M059J (cell line): ENCODE data around the gene ZNF385C. TPM values are rescaled to one million over a fixed set of nuclear protein-coding genes. Genes with fewer than 3 reads are reported as not detected.

Experiments used
- DNase-seq: peaks from one replicate; pipeline ENCODE4 v3.0.0-alpha.2; 2012; ENCODE audit warnings: low read depth
- total RNA-seq: library from RNA; depleted of rRNA; stranded (reverse); fragments of >200 nt; shearing (Covaris generic); gene quantifications from 2 replicates; pipeline ENCODE4 v1.2.3, GENCODE V29; 2014

ZNF385C gene
- total RNA-seq, 1 experiment from 2014 or later, result not detected

DNA sequence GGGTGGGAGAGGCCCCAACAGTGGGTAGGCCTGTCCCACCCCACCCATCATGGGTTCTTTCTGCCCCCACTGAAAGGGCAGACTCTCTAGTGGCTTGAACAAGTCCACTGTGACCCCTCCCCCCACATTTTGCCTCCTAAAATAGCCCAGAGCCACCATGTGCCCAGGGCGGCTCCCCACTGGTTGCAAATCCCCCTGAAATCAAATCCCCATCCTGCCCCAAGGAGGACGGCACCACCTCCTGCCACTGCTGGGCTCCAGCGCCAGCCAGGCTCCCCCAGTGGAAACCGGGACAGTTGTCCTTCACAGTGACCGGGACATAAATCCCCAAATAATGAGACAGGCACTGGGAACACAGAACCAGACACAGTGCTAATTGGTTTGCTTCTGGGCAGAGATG, 20.5 kb downstream of the ZNF385C start:
- DNase-seq, result no peak

DNA sequence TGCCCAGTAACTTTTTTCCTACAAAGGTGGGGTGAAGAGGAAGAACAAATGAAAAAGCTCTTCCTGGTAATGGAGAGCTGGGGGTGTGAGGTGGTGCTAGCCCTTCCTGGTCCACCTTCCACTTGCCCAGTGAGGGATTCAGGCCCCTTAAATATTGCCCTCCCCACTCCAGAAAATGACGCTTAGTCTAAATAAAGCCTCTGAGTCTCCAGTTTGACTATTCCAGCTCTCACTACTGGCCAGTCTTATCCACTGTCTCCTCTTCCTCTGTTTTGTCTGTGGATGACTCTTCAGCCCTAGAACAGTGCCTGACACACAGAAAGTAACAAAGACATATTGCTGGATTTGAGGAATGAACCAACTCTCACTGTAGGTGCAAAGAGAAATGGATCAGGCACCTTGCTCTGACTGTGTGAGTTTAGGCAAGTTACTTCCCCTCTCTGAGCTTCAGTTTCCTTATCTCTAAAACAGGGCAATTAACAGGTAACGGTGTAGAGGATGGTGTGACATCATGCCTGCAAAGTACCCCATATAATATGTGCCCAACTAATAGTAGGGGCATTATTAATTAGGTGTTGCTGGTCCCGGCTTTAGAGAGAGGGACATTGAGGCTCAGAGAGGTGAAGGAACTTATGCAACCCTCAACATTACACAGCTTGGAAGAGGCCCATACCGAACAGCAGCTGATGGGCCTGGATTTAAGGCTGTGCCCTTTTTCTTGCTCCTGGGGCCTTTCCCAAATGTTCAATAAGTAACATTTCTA, 21.3 kb downstream of the ZNF385C start:
- no peak for DNase-seq

DNA sequence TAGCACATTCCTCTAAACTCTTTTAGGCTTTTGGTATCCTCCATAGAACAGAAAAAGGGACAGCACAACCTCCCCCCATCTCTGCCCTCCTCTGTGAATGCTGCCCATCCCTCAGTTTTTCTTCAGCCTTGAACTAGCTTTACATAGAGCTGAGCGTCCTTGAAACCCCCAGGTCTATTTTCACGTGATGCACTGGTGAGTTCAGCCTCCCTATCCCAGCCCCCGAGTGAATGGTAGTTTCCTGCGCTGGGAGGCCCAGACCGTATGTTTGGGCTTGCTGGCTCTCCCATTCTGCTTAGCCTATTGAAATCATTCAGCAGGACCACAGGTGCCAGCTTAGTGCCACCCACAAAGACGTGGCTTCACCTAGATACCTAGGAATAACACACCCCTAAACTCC, 22.5 kb downstream of the ZNF385C start:
- DNase-seq, result no peak

DNA sequence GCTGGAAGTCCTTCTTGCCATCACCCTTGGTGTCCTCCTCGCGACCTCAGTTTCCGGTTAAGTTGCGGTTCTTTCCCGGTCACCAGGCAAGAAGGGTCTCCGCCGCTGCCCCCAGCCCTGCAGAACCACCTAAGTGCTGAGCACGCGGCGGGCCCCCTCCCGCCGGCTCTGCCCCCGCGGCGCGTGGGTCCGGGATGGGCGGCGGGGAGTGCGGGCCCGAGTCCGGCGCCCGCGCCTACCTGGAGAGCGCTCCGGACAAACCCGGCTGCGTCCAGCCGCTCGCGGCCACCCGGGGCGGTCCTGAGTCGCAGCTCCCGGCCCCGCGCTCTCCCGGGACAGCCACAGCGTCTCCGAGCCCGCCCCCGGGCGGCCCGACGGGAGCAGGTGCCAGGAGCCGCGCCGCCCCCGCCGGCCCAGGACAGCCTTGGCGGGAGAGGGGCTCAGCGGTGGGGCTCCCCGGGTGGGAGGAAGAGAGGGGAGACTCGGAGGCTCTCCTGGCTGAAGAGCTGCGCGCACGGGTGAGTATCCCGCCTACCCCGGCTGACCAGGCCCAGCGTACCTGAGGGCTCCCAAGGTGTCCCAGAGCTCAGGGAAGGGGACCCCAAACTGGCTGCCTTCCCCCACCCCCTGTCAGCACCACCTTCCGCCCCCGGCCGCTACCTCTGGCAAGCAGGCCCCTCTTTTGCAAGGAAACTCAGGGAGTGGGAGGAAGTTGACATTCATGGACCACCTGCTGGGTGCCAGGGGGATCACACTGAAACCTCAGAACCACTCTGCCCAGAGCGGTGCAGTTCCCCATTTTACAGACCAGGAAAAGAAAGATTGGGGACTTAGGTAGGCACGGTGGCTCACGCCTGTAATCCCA, 25.7 kb downstream of the ZNF385C start:
- no peak for DNase-seq

DNA sequence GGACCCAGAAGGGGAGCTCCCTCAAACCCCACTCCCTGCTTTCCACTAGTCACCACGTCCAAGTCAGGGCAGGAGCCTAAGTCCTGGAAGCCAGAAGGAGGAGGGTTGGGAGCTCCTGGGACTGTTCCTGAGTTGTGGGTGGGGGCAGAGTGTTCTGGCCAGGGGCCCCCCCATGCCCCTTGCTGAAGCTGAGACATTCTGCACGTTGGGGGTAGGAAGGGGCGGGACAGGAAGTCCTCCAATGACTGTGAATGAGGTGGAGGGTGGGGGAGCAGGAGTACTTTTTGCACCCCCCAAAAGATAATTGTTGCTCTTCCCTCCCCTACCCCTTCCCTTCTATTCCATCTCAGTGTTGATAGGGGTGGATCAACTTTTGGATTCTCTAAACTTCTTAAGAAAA, 26.5 kb downstream of the ZNF385C start:
- no peak for DNase-seq

DNA sequence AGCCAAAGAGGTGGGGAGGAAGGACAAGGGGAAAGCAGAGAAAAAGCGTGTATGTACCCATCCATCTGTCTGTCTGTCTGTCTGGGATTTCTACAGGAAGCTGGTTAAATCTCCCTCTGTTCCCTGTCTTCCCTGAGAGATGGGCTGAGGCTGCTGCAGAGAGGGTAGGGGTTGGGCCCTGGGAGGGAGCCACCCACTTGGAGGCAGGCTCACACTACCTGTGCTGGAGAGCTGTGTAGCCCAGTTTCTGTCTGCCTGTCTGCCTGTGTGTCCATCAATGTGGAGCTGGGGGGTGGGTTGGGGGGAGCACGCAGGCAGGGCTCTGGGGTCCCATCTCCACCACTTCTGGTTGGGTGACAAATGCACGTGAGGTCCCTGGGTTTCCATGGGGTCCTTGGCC, 29.3 kb downstream of the ZNF385C start:
- DNase-seq, result no peak

DNA sequence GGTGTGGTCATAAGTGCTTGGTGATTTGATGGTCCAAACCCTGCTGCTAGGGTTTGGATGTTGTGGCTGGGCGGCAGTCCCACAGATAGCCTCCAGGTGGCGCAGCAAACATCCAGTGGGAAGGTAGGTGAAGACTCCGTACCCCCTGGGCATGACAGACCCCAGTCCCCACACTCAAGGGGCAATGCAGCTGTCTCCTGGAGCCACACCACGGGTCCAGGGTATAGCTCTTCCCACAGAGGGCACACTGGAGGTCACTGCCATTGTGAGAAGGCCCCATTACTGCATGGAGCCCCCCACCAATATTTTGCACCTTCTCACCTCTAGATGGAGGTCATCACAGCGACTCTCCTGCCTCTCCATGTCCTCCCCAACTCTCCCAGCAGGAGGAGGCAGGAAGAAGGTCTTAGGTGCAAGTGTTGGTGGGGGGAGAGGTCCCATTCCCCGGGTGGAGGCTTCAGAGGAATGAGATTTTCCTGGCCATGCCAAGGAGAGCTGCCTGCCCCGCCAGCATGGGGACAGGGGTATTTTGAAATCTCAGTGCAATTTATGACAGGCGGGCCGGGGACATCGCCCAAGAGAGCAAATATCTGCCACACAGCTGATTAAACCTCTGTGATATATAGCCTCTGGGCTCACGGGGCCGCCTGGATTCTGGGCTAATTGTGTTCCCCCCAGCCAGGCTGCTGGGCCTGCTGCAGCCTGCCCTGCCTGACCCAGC, 30.7 kb downstream of the ZNF385C start:
- DNase-seq, result peak; percentile 38

DNA sequence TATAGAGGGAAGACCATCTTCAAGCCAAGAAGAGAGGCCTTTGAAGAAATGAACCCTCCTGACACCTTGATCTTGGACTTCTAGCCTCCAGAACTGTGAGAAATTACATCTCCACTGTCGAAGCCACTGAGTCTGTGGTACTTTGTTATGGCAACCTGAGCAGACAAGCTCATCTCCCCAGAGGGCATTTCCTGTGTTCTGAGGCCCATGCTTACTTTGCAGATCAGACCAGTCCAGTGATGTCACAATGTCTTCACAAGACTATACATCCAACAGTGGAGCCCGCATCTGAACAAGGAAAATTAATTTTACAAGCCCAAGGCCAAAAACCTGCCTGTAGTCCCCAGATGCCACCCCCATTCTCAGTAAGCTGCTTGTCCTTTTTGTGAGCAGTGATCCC, 33.1 kb downstream of the ZNF385C start:
- DNase-seq, result peak; percentile 48

DNA sequence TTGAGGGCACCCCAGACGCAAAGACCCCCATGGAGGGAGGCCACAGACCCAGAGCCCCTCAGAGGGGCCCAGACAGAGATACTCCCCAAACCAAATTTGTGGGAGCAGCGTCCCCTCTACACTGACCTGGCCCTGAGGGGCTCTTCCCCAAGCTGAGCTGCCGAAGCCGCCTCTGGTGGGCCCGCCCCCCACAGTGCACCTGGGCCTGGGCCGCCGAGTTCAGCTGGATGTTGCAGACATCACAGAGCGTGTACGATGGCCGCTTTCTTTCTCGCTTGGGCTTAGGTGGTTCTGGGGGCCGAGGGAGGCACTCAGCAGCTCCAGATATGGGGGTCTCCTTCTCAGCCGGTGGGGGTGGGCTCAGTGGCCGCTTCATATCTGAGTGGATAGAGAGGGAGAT, 35.6 kb downstream of the ZNF385C start:
- DNase-seq, result no peak

DNA sequence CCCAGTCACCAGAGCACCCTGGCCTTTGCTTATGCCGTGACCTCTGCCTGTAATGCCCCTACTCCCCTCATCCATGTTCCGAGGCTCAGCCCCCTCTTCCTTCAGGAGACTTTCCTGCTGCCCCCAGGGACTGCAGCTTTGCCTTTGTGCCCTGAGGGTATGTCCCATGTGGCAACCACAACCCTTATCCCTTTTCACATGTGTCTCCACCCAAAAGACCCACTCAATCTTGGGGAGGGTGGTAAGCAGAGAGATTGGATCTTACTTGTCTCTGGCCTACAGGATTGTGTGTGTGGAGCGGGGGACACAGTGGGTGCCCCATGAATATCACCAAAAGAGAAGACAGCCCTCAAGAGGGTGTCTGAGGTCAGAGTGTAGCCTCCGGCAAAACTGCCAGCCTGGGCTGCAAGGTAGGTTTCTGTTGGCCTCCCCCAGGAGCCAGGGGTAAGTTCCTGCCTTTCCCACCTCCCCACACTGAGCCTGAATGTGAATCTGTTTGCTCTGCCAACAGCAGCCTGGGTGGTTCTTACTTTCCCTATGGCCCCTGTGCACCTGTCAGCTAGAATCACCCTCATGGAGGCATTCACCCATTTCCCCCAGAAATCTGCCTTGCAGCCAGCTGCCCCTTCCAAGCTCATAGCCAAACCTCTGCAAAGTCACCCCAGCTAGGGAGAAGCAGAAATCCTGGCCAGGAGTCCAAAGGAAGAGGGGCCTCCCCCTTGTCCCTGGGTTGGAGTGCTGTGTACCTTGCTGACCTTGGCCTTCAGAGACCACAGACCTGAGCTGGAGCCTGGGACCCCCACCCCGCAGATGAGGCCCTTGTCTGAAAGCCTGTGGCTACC, 36.4 kb downstream of the ZNF385C start:
- DNase-seq, result no peak

DNA sequence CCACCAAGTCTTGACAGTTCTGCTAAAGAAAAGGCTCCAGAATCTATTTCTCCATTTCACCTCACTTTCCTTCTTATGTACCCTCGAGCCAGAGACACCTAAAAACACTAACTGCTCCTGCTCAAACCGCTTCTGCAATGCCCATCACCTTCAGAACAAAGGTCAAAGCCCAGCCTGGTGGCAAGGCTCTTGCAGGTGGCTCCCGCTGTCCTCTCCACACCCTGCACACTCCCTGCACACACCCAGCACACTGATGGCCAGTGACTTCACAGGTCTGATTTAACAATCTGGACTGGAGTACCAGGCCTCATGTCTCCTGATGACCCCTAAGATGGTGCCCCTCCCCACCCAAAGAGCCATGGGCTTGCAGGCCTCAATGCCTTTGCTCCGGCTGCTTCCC, 38.0 kb downstream of the ZNF385C start:
- DNase-seq, result no peak

DNA sequence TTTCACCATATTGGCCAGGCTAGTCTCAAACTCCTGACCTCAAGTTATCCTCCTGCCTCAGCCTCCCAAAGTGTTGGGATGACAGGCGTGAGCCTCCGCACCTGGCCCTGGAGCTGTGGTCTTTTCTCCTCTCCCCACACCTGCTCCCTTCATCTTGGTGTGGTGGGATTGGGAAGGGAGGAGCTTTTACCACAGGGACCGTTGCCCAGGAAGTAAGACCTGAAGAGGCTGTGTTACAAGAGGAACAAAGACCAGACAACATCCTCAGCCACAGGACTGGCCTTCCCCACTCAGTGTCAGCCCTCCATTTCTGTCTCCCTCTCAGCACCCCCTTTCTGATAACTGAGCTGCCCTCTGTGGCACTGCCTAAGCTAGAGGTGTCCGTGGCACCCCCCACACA, 38.5 kb downstream of the ZNF385C start:
- no peak for DNase-seq

DNA sequence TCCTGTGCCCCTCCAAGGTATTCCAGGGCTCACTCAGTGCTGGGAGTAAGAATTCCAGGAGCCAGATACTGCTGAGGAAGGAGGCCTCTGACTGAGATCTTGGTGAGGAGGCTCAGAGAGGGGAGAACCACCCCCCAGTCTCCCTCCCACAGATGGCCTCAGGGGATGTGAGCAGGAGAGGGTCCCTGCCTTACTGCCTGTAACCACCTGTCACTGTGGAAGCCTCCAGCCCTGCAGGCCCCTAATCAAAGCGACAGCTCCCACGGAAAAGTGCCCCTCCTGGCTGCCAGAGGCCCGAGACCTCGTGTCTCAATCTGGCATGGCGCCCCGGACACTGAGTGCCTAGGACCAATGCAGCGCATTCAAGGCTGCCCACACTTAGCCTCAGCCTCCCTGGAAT, 40.2 kb downstream of the ZNF385C start:
- DNase-seq, result no peak

DNA sequence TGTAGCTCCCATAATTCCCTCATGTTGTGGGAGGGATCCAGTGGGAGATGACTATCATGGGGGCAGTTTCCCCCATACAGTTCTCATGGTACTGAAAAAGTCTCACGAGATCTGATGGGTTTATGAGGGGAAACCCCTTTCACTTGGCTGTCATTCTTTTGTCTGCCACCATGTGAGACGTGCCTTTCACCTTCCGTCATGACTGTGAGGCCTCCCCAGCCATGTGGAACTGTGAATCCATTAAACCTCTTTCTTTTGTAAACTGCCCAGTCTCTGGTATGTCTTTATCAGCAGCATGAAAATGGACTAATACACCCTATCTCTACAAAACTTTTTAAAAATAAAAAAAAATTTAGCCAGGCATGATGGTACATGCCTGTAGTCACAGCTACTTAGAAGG, 41.6 kb downstream of the ZNF385C start:
- DNase-seq, result no peak

DNA sequence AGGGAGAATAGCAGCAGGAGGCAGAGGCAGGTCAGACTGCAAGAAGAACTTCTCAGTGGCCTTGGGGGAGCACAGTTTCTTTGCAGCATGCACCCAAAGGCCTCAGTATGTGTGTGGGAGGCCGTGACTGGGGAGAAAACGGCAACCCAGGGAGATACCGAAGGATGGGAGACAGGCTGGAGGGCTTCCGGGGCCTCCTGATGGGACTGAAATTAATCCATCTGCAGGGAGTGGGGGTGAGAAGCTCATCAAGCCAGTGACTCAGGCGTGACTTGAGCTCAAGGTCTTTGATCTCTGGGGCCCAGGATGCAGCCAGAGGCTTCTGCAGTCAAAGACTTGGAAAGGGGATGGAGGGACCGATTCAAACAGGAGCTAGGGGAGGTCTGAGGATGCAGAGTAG, 42.8 kb downstream of the ZNF385C start:
- DNase-seq, result peak; percentile 39

DNA sequence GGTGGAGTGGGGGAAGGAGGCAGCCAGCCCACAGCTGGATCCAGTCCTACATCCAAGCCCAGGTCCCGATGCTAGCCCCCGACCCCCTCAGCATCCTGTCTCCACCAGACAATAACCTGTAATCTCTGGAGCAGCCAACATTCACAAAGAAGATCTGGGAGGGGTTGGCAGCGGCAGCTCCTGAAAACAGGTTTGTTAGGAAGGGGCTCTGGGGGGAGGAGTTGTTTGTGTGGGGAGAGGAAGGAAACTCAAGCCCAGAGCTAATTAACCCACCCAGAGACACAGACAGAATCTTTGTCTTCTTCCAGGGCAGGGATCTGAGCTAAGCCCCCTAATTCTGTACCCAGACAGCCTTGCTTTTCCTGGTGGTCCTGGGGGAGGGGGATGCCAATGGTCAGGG, 43.2 kb downstream of the ZNF385C start:
- no peak for DNase-seq

DNA sequence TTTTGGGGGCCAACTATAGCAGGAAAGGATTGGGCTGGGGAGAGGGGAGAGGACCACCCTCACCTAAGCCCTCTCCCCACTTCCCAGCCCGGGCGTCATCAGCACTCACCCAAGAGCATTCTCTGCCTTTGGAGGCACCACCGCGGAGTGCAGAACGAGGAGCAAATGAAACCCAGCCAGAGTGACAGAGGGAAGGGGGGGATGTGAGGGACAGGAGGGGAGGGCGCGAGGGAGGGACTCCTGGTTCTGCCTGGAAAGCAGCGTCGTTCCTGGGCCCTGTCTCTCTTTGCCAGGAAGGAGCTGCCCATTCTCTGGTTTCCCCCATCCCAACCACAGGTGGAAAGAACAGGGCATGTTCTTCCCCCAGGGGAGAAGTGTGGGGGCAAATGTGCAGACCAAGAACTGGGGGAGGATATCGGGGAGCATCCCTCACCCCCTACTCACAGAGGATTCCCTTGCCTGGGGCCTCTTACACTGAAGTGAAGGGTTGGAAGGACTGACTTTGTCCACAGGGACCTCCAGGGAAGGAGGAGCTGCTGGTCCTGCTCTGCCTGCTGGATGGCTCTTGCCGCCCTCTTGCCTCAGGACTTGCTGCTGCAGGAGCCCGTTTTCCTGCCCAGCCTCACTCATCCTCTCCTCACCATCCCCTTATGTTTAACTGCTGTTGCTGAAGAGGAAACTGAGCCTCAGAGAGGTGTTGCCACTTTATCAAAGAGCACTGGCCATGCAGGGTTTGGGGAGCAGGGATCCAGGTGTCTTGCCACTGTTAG, 44.4 kb downstream of the ZNF385C start:
- DNase-seq, result no peak

DNA sequence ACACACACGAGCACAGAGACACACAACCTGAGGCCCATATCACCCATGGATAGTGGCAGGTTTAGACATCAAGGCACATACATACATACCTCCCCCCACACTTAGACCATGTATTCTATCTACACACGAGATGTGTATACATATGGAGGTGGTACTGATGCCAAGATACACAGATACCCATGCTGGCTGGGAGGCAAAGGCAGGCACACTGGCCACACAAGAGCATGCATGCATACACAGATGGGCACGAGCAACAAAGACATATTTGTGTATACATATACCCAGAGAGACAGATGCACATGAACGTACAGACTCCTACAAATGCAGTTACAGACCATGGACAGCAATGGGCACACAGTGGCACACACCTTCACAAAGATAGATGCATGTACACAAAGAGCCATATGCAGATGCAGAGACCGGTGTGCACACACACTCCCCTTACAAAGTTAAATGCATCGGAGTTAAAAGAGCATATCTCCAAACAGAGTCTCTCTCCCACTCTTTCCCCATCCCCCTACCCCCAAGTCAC, 45.9 kb downstream of the ZNF385C start:
- DNase-seq, result no peak

DNA sequence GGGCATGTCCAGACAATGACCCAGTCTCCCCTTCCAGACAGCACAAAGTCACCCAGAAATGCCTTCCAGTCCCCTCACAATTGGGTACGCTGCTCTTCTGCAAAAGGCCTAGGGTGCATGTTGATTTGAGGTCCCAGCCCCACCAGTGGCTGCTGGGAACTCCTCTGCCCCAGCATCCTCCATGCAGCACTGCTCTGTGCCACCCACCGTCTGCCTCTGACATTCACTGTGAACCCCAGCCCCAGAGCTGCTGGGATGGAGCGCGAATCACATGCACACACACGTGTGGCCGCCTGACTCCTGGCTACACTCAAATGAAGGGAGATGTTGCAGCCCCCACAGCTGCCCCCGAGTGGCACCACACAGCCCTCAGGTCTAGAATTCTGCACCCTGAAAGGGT, 46.6 kb downstream of the ZNF385C start:
- DNase-seq, result no peak

DNA sequence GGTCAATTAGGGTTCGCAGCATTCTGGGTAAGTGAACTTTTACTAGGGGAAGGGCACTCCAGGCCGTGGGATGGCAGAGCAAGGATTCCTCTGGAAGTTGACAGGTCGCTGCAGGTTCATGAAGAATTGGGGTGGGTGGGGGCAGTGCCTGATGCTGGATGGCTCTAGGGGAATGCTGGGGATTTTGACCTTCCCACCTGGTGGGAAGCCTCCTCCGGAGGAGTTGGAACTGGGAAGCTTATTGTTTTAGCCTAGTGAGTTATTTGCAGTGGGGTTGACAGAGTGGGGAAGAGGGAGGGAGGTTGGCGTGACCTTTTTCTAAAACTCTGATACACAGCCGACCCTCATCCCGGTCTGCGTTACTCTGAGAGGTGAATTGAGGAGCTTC, 47.3 kb downstream of the ZNF385C start:
- no peak for DNase-seq
